Activated naive CD8-positive, alpha-beta T cell treated with anti-CD3 and anti-CD28 coated beads for 36 hours (primary cell): Measurements from ENCODE around the gene ATXN10. TPM values are rescaled to one million over a fixed set of nuclear protein-coding genes. Genes with fewer than 3 reads are reported as not detected.

ENCODE experiments used
- DNase-seq: peaks from one replicate; pipeline ENCODE4 v3.0.0; 2021
- H3K27ac Mint-ChIP-seq: one replicate; pipeline ENCODE4 v1.8.0; 2022; ENCODE audit warnings: mild to moderate bottlenecking, moderate library complexity, mixed read lengths
- H3K27me3 Mint-ChIP-seq: one replicate; pipeline ENCODE4 v1.8.0; 2022; ENCODE audit warnings: mild to moderate bottlenecking, mixed read lengths
- H3K36me3 Mint-ChIP-seq: one replicate; pipeline ENCODE4 v1.8.0; 2021; ENCODE audit warnings: mild to moderate bottlenecking, mixed read lengths
- H3K4me1 Mint-ChIP-seq: one replicate; pipeline ENCODE4 v1.8.0; 2021; ENCODE audit warnings: mixed read lengths
- H3K4me3 Mint-ChIP-seq: one replicate; pipeline ENCODE4 v1.8.0; 2022; ENCODE audit warnings: mild to moderate bottlenecking, moderate library complexity, mixed read lengths
- H3K9me3 Mint-ChIP-seq: one replicate; pipeline ENCODE4 v1.8.0; 2022; ENCODE audit warnings: mixed read lengths
- total RNA-seq, 2 experiments: library from RNA; stranded (reverse); gene quantifications; one replicate each; pipeline ENCODE4 v1.2.3, GENCODE V29; 2021

Gene ATXN10
- total RNA-seq, 2 experiments from 2014 or later: 124 to 130 TPM

- Mint-ChIP-seq H3K4me3 (no peak overlapping the region), H3K36me3 (no peaks in the 10 kb centered on the region), H3K4me1 (peaks cover 9% of the 10 kb centered on the region), H3K27ac (no peak overlapping the region), H3K27me3 (peaks cover 73% of the 10 kb centered on the region), H3K9me3 (no peaks in the 10 kb centered on the region)
- DNase-seq: peak; percentile 21
These were observed 32.5 kb upstream of the ATXN10 start for GRCh38 chr22:45638834-45639746.

GRCh38 chr22:45639747-45640102 lies 31.9 kb upstream of the ATXN10 start:
- DNase-seq: no peak
- Mint-ChIP-seq H3K27ac (no peak overlapping the region), H3K27me3 (peaks cover 75% of the 10 kb centered on the region), H3K4me3 (no peak overlapping the region), H3K4me1 (peaks cover 9% of the 10 kb centered on the region), H3K36me3 (no peaks in the 10 kb centered on the region), H3K9me3 (no peaks in the 10 kb centered on the region)

GRCh38 chr22:45640291-45640940 lies 31.2 kb upstream of the ATXN10 start:
- no peak for DNase-seq
- Mint-ChIP-seq H3K4me1 (peaks cover 10% of the 10 kb centered on the region), H3K27me3 (peaks cover 76% of the 10 kb centered on the region), H3K9me3 (no peaks in the 10 kb centered on the region), H3K36me3 (no peaks in the 10 kb centered on the region), H3K27ac (no peak overlapping the region), H3K4me3 (no peak overlapping the region)

- H3K27ac Mint-ChIP-seq: no peak overlapping the region
- no peak for DNase-seq
- H3K4me1 Mint-ChIP-seq: peaks cover 13% of the 10 kb centered on the region
- H3K9me3 Mint-ChIP-seq: no peaks in the 10 kb centered on the region
- no peaks in the 10 kb centered on the region for H3K36me3 Mint-ChIP-seq
- peaks cover 80% of the 10 kb centered on the region for H3K27me3 Mint-ChIP-seq
- H3K4me3 Mint-ChIP-seq: no peak overlapping the region
These were observed 30.6 kb upstream of the ATXN10 start for GRCh38 chr22:45640941-45641621.

GRCh38 chr22:45642986-45643385 lies 28.6 kb upstream of the ATXN10 start:
- Mint-ChIP-seq H3K9me3 (no peaks in the 10 kb centered on the region), H3K27me3 (peaks cover 73% of the 10 kb centered on the region), H3K36me3 (no peaks in the 10 kb centered on the region), H3K4me3 (no peak overlapping the region), H3K27ac (no peak overlapping the region), H3K4me1 (peaks cover 12% of the 10 kb centered on the region)
- DNase-seq: no peak

- DNase-seq: no peak
- Mint-ChIP-seq H3K27ac (no peak overlapping the region), H3K4me3 (no peak overlapping the region), H3K27me3 (peaks cover 58% of the 10 kb centered on the region), H3K36me3 (no peaks in the 10 kb centered on the region), H3K9me3 (no peaks in the 10 kb centered on the region), H3K4me1 (peaks cover 7% of the 10 kb centered on the region)
These were observed 26.9 kb upstream of the ATXN10 start for GRCh38 chr22:45644714-45645113.

GRCh38 chr22:45645150-45645525 lies 26.5 kb upstream of the ATXN10 start:
- Mint-ChIP-seq H3K4me3 (no peak overlapping the region), H3K36me3 (no peaks in the 10 kb centered on the region), H3K27ac (no peak overlapping the region), H3K27me3 (peaks cover 55% of the 10 kb centered on the region), H3K4me1 (peaks cover 7% of the 10 kb centered on the region), H3K9me3 (no peaks in the 10 kb centered on the region)
- DNase-seq: no peak

GRCh38 chr22:45645526-45646414 lies 25.9 kb upstream of the ATXN10 start:
- peaks cover 7% of the 10 kb centered on the region for H3K4me1 Mint-ChIP-seq
- peak overlapping the region; percentile 52 for H3K4me3 Mint-ChIP-seq
- H3K36me3 Mint-ChIP-seq: no peaks in the 10 kb centered on the region
- DNase-seq: peak; percentile 84
- peaks cover 52% of the 10 kb centered on the region for H3K27me3 Mint-ChIP-seq
- no peak overlapping the region for H3K27ac Mint-ChIP-seq
- no peaks in the 10 kb centered on the region for H3K9me3 Mint-ChIP-seq

GRCh38 chr22:45647532-45648225 lies 24.0 kb upstream of the ATXN10 start:
- no peak for DNase-seq
- Mint-ChIP-seq H3K27ac (no peak overlapping the region), H3K36me3 (no peaks in the 10 kb centered on the region), H3K4me3 (no peak overlapping the region), H3K9me3 (no peaks in the 10 kb centered on the region), H3K4me1 (peaks cover 7% of the 10 kb centered on the region), H3K27me3 (peaks cover 38% of the 10 kb centered on the region)

- DNase-seq: no peak
- Mint-ChIP-seq H3K4me1 (peaks cover 5% of the 10 kb centered on the region), H3K36me3 (no peaks in the 10 kb centered on the region), H3K27me3 (peaks cover 36% of the 10 kb centered on the region), H3K9me3 (no peaks in the 10 kb centered on the region), H3K4me3 (no peak overlapping the region), H3K27ac (no peak overlapping the region)
These were observed 23.1 kb upstream of the ATXN10 start for GRCh38 chr22:45648301-45649117.

GRCh38 chr22:45649809-45650208 lies 21.8 kb upstream of the ATXN10 start:
- Mint-ChIP-seq H3K27me3 (peaks cover 23% of the 10 kb centered on the region), H3K4me1 (peaks cover 5% of the 10 kb centered on the region), H3K27ac (no peak overlapping the region), H3K4me3 (no peak overlapping the region), H3K9me3 (no peaks in the 10 kb centered on the region), H3K36me3 (no peaks in the 10 kb centered on the region)
- no peak for DNase-seq

GRCh38 chr22:45650721-45651120 lies 20.9 kb upstream of the ATXN10 start:
- H3K4me3 Mint-ChIP-seq: no peak overlapping the region
- H3K27ac Mint-ChIP-seq: no peak overlapping the region
- peaks cover 3% of the 10 kb centered on the region for H3K4me1 Mint-ChIP-seq
- H3K9me3 Mint-ChIP-seq: no peaks in the 10 kb centered on the region
- no peaks in the 10 kb centered on the region for H3K36me3 Mint-ChIP-seq
- DNase-seq: no peak
- H3K27me3 Mint-ChIP-seq: peaks cover 18% of the 10 kb centered on the region

GRCh38 chr22:45651931-45652528 lies 19.6 kb upstream of the ATXN10 start:
- Mint-ChIP-seq H3K27ac (no peak overlapping the region), H3K4me3 (no peak overlapping the region), H3K9me3 (no peaks in the 10 kb centered on the region), H3K27me3 (peaks cover 9% of the 10 kb centered on the region), H3K4me1 (no peaks in the 10 kb centered on the region), H3K36me3 (no peaks in the 10 kb centered on the region)
- no peak for DNase-seq
